ENCODE data around the gene ME3.

ME3 gene

DNA sequence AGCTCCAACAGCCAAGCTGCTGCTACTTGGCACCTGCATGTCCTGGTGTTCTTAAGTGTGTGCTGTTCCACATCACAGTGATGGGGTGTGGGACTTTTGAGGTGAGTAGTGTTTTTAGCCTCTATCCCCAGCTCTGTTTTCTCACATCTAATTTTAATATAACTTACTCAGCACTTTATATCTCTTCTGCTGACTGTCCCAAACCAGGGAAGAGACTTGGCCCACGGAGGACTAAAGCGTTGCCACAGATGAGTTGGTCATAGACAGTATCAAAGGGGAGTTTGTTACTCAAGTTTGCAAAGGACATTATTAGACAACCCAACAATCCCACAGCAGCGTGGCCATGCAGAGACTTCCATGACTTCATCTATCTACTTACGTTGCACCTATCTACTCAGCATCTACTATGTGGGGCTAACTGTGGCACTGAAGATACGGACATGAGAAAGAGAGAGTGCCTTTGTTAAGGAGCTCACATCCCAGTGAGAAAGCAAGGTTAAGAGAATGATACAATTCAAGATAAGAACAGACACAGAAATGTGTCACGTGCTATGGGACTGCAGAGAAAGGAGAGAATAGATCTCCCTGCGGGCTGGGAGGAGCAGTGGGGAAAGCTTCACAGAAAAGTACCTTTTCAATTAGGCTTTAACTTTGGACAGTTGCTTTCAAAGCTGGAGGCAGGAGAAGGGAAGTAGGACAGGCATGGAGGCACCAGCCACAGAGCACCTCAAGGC, 82.4 kb downstream of the ME3 start:
- H3K27me3 Mint-ChIP-seq: no peaks in the 10 kb centered on the region
- no peaks in the 10 kb centered on the region for H3K9me3 Mint-ChIP-seq
- H3K27ac Mint-ChIP-seq: no peak overlapping the region
- no peaks in the 10 kb centered on the region for H3K36me3 Mint-ChIP-seq
- DNase-seq (ENCODE audit: low spot score in 2 of 2) (no peak), ATAC-seq (ENCODE audit: low read depth) (no peak)
- peaks cover 3% of the 10 kb centered on the region for H3K4me1 Mint-ChIP-seq
- H3K4me3 Mint-ChIP-seq: no peak overlapping the region

DNA sequence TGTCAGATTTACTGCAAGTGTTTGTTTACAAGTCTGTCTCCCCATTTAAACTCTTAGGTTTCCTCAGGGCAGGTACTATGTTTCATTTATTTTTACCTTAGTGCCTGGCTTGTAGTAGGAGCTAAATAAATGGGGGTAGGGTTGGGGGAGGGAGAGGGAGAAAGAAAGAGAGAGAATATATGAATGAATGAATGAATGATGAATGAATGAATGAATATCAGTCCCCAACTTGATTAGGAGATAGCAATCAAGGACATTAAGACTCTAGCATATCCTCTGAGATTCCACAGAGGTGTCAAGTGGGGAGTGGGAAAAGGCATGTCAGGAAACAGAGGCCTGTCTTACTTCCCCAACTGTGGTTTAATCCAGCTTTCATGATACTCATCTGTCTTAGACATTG, 83.2 kb downstream of the ME3 start:
- Mint-ChIP-seq H3K27me3 (no peaks in the 10 kb centered on the region), H3K27ac (no peak overlapping the region), H3K4me1 (peaks cover 3% of the 10 kb centered on the region), H3K36me3 (no peaks in the 10 kb centered on the region), H3K4me3 (no peak overlapping the region), H3K9me3 (no peaks in the 10 kb centered on the region)
- DNase-seq (ENCODE audit: low spot score in 2 of 2) (no peak), ATAC-seq (ENCODE audit: low read depth) (no peak)

DNA sequence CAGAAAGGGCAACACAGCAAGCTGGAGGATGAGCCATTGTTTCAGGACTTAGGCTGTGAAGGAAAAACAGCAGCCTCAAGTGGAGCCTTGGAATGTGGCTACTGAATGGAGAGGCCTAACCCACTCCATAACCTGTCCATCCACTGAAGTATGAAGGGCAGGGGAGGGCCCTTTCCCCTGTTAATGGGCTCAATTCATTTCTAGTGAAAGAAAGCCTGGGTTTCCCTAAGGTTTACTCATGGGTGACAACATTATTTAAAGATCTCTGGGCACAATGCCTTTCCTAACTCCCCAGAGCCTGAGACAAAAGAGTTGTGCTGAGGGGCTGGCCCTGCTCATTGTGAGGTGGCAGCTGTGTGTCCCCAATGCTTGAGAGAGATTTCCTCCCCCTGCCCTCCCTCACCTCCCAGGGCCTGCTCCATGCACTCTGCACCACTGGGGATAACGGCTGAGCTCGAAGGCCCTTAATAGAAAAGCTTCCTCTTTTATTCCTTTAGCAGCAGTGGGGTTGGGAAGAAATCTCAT, 83.8 kb downstream of the ME3 start:
- Mint-ChIP-seq H3K27me3 (no peaks in the 10 kb centered on the region), H3K4me3 (no peak overlapping the region)

DNA sequence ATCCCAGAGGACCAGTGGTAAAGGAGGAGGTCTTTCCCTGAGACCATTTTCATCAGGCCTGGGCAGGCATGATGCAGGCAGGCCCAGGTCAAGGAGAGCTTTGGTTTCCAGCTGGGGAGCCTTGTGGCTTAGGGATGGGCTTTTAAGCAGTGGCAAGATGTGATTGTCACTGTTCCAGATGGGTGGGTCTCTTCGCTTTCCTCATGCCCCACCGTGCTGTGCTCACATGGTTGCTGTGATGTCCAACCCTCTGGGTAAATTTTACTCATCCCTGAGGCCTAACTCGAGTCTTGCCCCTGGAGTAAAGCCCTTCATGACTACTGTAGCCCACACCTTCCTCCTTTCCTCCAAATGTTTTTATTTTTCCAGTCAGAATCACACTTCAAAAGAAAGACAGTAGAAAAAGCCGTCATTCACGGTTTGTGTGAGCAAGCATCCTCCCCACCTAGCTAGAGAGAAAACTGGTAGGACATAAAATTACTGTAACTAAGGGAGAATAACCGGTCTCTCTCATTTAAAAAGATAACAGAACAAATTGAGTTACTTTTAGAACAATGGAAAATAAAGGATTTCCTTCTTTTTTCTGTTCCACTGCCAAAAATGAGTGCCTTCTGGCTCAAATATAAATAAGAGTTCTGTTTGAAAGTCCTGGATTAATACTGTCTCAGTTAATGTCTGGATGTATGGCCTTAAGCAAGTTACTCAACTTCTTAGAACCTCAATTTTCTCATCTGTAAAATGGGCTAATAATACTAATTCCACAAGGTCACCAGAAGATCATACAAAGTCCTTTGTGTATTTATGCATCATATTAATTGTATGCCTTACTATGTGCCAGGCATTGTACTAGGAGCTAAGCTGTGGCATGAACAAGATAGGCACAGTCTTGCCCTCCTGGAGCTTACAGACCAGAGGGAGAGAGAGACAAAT, 84.9 kb downstream of the ME3 start:
- H3K9me3 Mint-ChIP-seq: no peaks in the 10 kb centered on the region
- no peaks in the 10 kb centered on the region for H3K36me3 Mint-ChIP-seq
- ATAC-seq (ENCODE audit: low read depth): no peak
- no peak for DNase-seq (ENCODE audit: low spot score in 2 of 2)
- H3K4me3 Mint-ChIP-seq: no peak overlapping the region
- H3K4me1 Mint-ChIP-seq: no peaks in the 10 kb centered on the region
- no peak overlapping the region for H3K27ac Mint-ChIP-seq
- no peaks in the 10 kb centered on the region for H3K27me3 Mint-ChIP-seq

More for the DNA sequence above, 83.8 kb downstream of the ME3 start:
- H3K4me1 Mint-ChIP-seq: peaks cover 3% of the 10 kb centered on the region
- H3K27ac Mint-ChIP-seq: no peak overlapping the region
- DNase-seq (ENCODE audit: low spot score in 2 of 2) (no peak), ATAC-seq (ENCODE audit: low read depth) (no peak)
- no peaks in the 10 kb centered on the region for H3K36me3 Mint-ChIP-seq
- H3K9me3 Mint-ChIP-seq: no peaks in the 10 kb centered on the region

DNA sequence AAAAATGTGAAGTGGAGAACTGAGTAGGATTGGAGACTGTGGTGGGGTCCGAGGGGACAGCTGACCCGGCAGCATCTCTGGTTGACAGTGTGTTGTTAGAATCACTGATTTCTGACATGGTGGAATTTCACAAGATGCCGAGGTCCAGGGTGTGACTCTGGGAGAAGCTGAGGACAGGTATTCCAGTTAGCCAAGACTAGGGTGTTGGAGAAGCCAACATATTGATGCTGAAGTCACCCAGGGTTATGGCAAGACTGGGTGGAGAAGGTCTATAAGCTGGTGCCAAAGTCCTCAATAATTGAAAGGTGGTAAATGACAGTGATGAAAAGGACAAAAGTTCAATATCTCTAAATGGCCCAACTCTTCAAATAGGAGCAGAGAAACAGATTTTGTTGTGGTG, 86.1 kb downstream of the ME3 start:
- no peak overlapping the region for H3K4me3 Mint-ChIP-seq
- no peaks in the 10 kb centered on the region for H3K36me3 Mint-ChIP-seq
- H3K9me3 Mint-ChIP-seq: no peaks in the 10 kb centered on the region
- no peaks in the 10 kb centered on the region for H3K4me1 Mint-ChIP-seq
- no peak overlapping the region for H3K27ac Mint-ChIP-seq
- H3K27me3 Mint-ChIP-seq: no peaks in the 10 kb centered on the region
- DNase-seq (ENCODE audit: low spot score in 2 of 2): no peak
- no peak for ATAC-seq (ENCODE audit: low read depth)

DNA sequence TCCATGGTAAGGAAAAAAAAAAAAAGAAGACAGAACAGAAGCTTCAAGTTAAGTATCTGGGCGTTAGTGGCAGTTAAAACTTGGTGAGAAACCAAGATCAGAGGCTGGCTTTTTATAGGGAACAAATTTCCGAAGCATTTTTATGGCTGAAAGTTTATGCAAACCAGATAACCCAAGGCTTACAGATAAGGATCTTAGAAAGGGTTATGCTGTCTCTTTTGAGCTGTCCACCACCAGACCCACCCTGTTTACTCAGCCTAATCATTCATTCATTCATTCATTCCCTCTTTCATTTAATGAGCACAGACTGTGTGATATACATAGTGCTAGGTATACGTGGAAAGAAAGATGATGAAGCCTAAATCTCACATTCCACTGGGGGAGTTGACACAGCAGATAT, 89.5 kb downstream of the ME3 start:
- Mint-ChIP-seq H3K36me3 (no peaks in the 10 kb centered on the region), H3K4me1 (no peaks in the 10 kb centered on the region), H3K9me3 (no peaks in the 10 kb centered on the region), H3K4me3 (no peak overlapping the region), H3K27me3 (no peaks in the 10 kb centered on the region), H3K27ac (no peak overlapping the region)
- ATAC-seq (ENCODE audit: low read depth) (no peak), DNase-seq (ENCODE audit: low spot score in 2 of 2) (no peak)

DNA sequence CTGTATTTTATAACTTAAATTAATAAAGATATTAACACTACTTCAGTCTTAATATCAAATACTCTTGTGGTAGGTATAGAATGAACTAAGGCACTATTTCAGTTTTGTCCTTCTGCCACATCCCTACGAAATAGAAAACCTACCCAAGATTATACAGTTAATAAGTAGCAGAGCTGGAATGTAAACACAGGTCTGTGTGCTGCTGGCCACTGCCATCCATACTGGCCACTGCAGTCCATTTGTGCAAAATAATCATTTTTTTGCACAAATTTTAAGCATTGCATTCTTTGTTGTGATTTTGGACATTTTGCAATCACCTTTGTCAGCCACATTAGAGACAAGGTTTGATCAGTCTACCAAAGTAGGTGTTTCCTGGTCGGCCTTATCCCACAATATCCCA, 91.9 kb downstream of the ME3 start:
- no peaks in the 10 kb centered on the region for H3K27me3 Mint-ChIP-seq
- no peak for DNase-seq (ENCODE audit: low spot score in 2 of 2)
- no peak for ATAC-seq (ENCODE audit: low read depth)
- H3K4me1 Mint-ChIP-seq: no peaks in the 10 kb centered on the region
- no peak overlapping the region for H3K4me3 Mint-ChIP-seq
- no peak overlapping the region for H3K27ac Mint-ChIP-seq
- H3K36me3 Mint-ChIP-seq: no peaks in the 10 kb centered on the region
- no peaks in the 10 kb centered on the region for H3K9me3 Mint-ChIP-seq

DNA sequence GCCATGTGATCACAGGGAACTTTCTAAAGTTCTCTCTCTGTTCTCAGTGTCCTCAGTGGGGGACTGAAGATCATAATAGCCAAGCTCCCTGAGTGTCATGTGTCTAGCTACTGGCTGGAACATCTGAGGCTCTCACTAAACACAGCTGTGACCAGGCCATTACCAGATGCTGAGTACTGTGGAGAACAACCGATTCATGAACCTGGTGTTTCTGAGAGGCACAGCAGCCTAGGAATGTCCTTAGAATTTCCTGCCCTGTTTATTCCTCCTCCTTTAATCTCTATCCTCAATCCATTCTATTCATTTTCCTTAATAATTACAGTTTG, 93.0 kb downstream of the ME3 start:
- H3K27ac Mint-ChIP-seq: no peak overlapping the region
- H3K9me3 Mint-ChIP-seq: no peaks in the 10 kb centered on the region
- no peaks in the 10 kb centered on the region for H3K36me3 Mint-ChIP-seq
- no peak overlapping the region for H3K4me3 Mint-ChIP-seq
- DNase-seq (ENCODE audit: low spot score in 2 of 2) (no peak), ATAC-seq (ENCODE audit: low read depth) (no peak)
- no peaks in the 10 kb centered on the region for H3K4me1 Mint-ChIP-seq
- peaks cover under 1% of the 10 kb centered on the region for H3K27me3 Mint-ChIP-seq

DNA sequence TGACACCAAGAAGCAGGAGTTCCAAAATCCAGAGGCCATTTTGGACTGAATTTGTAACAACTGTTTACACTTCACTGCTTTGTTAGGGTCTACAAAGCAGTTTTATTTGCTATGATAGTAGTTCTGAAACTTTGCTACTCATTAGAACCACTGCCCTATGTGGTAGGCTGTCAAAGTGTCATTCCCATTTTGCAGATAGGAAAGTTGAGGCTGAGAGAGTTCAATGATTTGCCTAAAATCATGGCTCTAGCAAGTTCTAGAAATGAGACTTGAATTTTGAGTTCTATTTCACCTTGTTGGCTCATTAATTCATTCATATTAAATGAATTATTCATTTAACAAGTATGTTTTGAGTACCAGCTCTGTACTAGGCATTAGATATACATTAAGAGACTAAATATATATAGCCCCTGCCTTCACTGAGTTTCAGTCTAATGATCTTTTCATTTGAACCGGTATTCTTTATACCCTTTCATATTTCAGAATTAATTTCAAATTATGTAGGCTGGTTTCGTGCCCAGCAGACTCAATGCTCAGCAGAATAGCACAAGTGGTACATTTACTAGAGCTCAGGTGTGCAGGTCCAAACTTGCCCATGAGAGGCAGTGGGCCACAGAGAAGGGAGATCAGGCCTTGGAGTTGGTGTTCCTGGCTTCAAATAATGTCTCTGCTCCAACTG, 93.5 kb downstream of the ME3 start:
- no peak overlapping the region for H3K27ac Mint-ChIP-seq
- no peak for ATAC-seq (ENCODE audit: low read depth)
- H3K9me3 Mint-ChIP-seq: no peaks in the 10 kb centered on the region
- peaks cover 2% of the 10 kb centered on the region for H3K27me3 Mint-ChIP-seq
- no peak overlapping the region for H3K4me3 Mint-ChIP-seq
- no peak for DNase-seq (ENCODE audit: low spot score in 2 of 2)
- no peaks in the 10 kb centered on the region for H3K4me1 Mint-ChIP-seq
- H3K36me3 Mint-ChIP-seq: no peaks in the 10 kb centered on the region

DNA sequence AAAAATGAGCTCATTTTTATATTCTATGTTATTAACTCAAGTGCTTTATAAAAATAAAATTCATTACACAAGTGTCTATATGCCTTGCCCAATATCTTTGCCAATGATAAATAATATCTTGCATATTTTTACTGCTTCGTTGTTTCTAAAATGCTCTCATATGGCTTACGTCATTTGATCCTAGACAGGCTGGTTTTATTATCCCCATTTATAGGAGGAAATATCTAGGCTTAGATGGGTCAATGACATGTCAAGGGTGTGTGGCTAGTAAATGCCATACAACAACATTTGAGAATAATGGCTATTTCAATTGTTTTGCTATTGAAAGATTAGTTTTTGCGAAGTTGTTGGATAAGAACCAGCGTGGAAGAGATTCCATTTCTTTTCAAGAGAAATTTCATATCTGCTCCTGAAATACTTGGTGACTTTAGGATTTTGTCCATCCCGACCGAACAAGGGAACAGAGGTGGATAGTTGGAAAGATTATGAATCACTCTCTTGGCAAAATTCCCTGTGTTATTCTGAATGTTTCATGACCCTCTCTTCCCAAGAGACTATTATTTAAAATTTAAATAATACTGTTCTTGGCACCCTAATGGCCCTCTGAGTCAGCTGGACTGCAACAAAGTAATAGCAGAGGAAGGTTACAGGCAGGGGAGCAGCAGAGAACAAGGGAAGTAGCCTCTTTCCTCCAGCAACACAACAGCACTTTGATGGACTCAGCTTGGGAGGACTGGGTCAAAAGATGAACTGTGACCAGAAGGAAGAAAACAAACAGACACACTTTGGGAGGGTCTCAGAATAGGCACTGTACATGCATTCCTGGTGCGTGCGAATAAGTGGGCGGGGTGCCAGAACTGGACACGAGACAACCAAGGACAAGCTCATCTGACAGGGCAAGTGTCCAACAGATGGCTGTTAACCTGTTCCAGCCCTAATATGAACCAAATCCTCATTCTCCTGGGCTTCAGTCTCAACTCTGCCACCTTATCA, 94.5 kb downstream of the ME3 start:
- no peaks in the 10 kb centered on the region for H3K36me3 Mint-ChIP-seq
- DNase-seq (ENCODE audit: low spot score in 2 of 2): no peak
- no peak overlapping the region for H3K4me3 Mint-ChIP-seq
- H3K27ac Mint-ChIP-seq: no peak overlapping the region
- peaks cover 2% of the 10 kb centered on the region for H3K27me3 Mint-ChIP-seq
- H3K4me1 Mint-ChIP-seq: no peaks in the 10 kb centered on the region
- H3K9me3 Mint-ChIP-seq: no peaks in the 10 kb centered on the region
- no peak for ATAC-seq (ENCODE audit: low read depth)

DNA sequence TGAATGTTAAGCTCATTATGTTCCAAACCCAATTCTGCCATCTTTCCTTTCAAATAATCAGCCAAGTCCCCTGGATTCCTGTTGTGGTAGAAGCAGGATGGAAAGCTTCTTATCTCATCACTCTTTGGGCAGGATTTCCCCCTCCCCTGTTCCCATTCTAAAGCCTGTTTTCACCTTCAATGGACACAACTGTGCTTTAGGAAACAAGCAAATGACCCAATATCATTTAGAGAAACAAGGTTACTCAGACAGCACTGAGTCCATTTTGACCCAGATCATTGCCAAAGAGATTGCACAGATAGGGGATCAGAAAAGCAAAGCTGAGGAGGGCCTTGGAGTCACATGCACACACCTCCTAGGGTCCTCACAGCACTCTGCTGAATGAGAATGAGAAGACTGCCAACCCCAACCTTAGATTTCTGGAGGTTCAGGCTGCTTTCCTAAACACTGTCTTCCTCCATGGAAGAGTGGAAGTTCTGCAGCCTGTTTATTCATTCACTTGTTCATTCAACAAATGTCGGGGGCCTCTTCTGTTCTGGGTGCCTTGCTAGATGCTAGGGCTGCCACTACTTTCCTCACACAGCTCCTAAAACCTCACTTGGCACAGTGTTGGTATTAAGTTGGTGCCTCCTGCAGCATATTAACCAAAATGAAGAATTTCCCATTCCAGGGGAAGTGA, 95.3 kb downstream of the ME3 start:
- H3K4me3 Mint-ChIP-seq: no peak overlapping the region
- no peaks in the 10 kb centered on the region for H3K36me3 Mint-ChIP-seq
- H3K4me1 Mint-ChIP-seq: no peaks in the 10 kb centered on the region
- DNase-seq (ENCODE audit: low spot score in 2 of 2) (no peak), ATAC-seq (ENCODE audit: low read depth) (no peak)
- no peak overlapping the region for H3K27ac Mint-ChIP-seq
- H3K9me3 Mint-ChIP-seq: no peaks in the 10 kb centered on the region
- H3K27me3 Mint-ChIP-seq: peaks cover 2% of the 10 kb centered on the region

DNA sequence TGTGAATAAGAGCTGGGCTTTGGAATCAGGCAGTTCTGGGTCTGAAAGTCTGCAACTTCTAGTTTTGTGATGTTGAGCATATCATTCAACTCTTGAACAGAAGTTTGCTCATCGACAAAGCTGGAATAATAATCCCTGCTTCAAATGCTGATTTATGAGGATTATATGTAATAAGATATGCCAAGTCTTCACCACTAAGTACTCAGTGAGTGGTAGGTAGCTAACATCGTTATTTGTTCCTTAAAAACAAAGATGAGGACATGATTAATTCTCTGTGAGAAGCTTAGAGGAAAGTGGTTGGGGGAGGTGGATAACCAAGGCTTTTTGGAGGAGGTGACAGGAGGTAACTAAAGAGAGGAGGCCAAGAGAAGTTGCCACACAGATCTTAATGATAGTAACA, 96.5 kb downstream of the ME3 start:
- Mint-ChIP-seq H3K27ac (no peak overlapping the region), H3K9me3 (no peaks in the 10 kb centered on the region), H3K36me3 (no peaks in the 10 kb centered on the region), H3K4me3 (no peak overlapping the region), H3K4me1 (no peaks in the 10 kb centered on the region), H3K27me3 (peaks cover 2% of the 10 kb centered on the region)
- DNase-seq (ENCODE audit: low spot score in 2 of 2) (no peak), ATAC-seq (ENCODE audit: low read depth) (no peak)
